NCI-H748 treated with DMSO at 0.1 percent for 48 hours (cell line): ENCODE data around the gene PTPRA.
"Not testable (repeated sequence)": the region's sequence is repeated elsewhere in the genome, so short reads cannot be mapped to it uniquely, and the experiment has no call there.

Experiments used
- DNase-seq: peaks from one replicate; lab custom pipeline; 2025; lab: John Stamatoyannopoulos, UW

The PTPRA gene

GRCh38 chr20:3043322-3043721, 170.0 kb downstream of the PTPRA start, which contains the start of gene GNRH2:
Gene GNRH2 (plus strand): TSS chr20:3043622. CDS start chr20:3044415, 793 bp downstream.
- DNase-seq, result no peak

GRCh38 chr20:3044336-3044965, 171.2 kb downstream of the PTPRA start:
- DNase-seq, result no peak

GRCh38 chr20:3045042-3045815, 171.9 kb downstream of the PTPRA start:
- DNase-seq, result no peak

- peak; percentile 88 for DNase-seq
Observed at GRCh38 chr20:3045816-3046676, 172.8 kb downstream of the PTPRA start, which contains the start of gene MRPS26. Gene MRPS26 (plus strand): TSS chr20:3046052. CDS start chr20:3046069, 17 bp downstream.

- DNase-seq, result peak; percentile 81
Observed at GRCh38 chr20:3046677-3047462, 173.6 kb downstream of the PTPRA start.

GRCh38 chr20:3047486-3048419, 174.5 kb downstream of the PTPRA start:
- no peak for DNase-seq

- DNase-seq, result no peak
Observed at GRCh38 chr20:3051385-3052019, 178.2 kb downstream of the PTPRA start.

- no peak for DNase-seq
Observed at GRCh38 chr20:3059489-3059888, 186.2 kb downstream of the PTPRA start.

GRCh38 chr20:3064119-3064518, 190.8 kb downstream of the PTPRA start:
- DNase-seq, result not testable (repeated sequence)

GRCh38 chr20:3067139-3068014, 194.1 kb downstream of the PTPRA start:
- DNase-seq, result no peak

GRCh38 chr20:3068075-3068474, 194.8 kb downstream of the PTPRA start:
- DNase-seq, result no peak

GRCh38 chr20:3068986-3069900, 196.0 kb downstream of the PTPRA start:
- DNase-seq, result no peak

GRCh38 chr20:3070725-3071124, 197.4 kb downstream of the PTPRA start:
- no peak for DNase-seq

GRCh38 chr20:3071266-3071609, 198.0 kb downstream of the PTPRA start:
- no peak for DNase-seq

GRCh38 chr20:3071610-3072529, 198.6 kb downstream of the PTPRA start, which contains the start of gene OXT:
Gene OXT (plus strand): TSS chr20:3071620. CDS start chr20:3071656, 36 bp downstream.
- no peak for DNase-seq

GRCh38 chr20:3072530-3073250, 199.4 kb downstream of the PTPRA start:
- no peak for DNase-seq
